ENCODE results near the gene ROM1.

- no peak for TF ChIP-seq CTCF (IDR thresholded peaks at IDR 0.05)
- no peak for TF ChIP-seq POLR2A (IDR thresholded peaks at IDR 0.05)
Measured at GRCh38 chr11:62595124-62595523, 17.9 kb upstream of the ROM1 start.

All from prostate gland (tissue), 2 donors.